HG03354 (cell line): ENCODE data around the gene TMEM181.
"Not testable (repeated sequence)": the region's sequence is repeated elsewhere in the genome, so short reads cannot be mapped to it uniquely, and the experiment has no call there.

Source experiments
- ATAC-seq: cut with Tn5 transposase; IDR thresholded peaks from one replicate; pipeline ENCODE4 v1.9.1; 2021; ENCODE audit warnings: mild to moderate bottlenecking; ENCODE audit not compliant: unreplicated experiment, poor library complexity, severe bottlenecking

TMEM181 gene

GRCh38 chr6:158651981-158652737 lies 92.3 kb downstream of the TMEM181 start:
- not testable (repeated sequence) for ATAC-seq

GRCh38 chr6:158653577-158654354 lies 93.9 kb downstream of the TMEM181 start:
- peak; percentile 49 for ATAC-seq

GRCh38 chr6:158654498-158654897 lies 94.6 kb downstream of the TMEM181 start:
- no peak for ATAC-seq

- ATAC-seq, result no peak
Measured at GRCh38 chr6:158654960-158655489, 95.1 kb downstream of the TMEM181 start.

GRCh38 chr6:158655569-158656450 lies 95.9 kb downstream of the TMEM181 start:
- ATAC-seq, result no peak

GRCh38 chr6:158656986-158657385 lies 97.1 kb downstream of the TMEM181 start:
- not testable (repeated sequence) for ATAC-seq

GRCh38 chr6:158660333-158660754 lies 100.5 kb downstream of the TMEM181 start:
- ATAC-seq, result peak; percentile 65

- ATAC-seq, result no peak
Measured at GRCh38 chr6:158661156-158661685, 101.3 kb downstream of the TMEM181 start.

- ATAC-seq, result no peak
Measured at GRCh38 chr6:158662607-158662953, 102.7 kb downstream of the TMEM181 start.

- no peak for ATAC-seq
Measured at GRCh38 chr6:158662954-158663624, 103.2 kb downstream of the TMEM181 start.

- no peak for ATAC-seq
Measured at GRCh38 chr6:158663625-158664165, 103.8 kb downstream of the TMEM181 start.

GRCh38 chr6:158665332-158665731 lies 105.4 kb downstream of the TMEM181 start:
- no peak for ATAC-seq

- no peak for ATAC-seq
Measured at GRCh38 chr6:158666628-158667359, 106.9 kb downstream of the TMEM181 start.

GRCh38 chr6:158667360-158667981 lies 107.6 kb downstream of the TMEM181 start:
- ATAC-seq, result no peak

- no peak for ATAC-seq
Measured at GRCh38 chr6:158668707-158669103, 108.8 kb downstream of the TMEM181 start.

GRCh38 chr6:158669145-158670035 lies 109.5 kb downstream of the TMEM181 start:
- ATAC-seq, result no peak

- ATAC-seq, result not testable (repeated sequence)
Measured at GRCh38 chr6:158672119-158672518, 112.2 kb downstream of the TMEM181 start.
